ENCODE data around the gene PCDH11Y.
"Not testable (repeated sequence)": the region's sequence is repeated elsewhere in the genome, so short reads cannot be mapped to it uniquely, and the experiment has no call there.

Gene PCDH11Y

DNA sequence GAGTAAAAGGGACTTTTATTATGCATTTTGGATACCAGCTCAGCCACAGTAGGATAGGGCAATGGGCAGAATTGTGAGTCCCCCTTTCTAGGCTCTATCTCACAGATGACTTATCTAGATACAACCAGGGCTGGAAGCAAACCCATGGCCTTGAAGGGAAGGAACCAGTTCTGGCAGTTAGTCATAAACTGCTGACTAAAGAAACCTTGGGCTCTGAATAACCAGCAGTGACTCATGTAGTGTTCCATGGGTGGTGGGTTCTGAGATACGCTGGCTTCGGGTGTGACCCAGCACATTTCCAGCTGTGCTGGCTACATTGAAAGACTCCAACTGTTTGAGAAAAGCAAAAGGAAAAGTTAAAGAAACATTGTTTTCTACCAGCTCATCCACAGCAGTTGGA is 679.2 kb downstream of the PCDH11Y start:
- H3K27ac ChIP-seq (replicated peaks); DNase-seq (ENCODE audit: low read depth in 1 of 2, low spot score in 1 of 2); H3K27me3 ChIP-seq (ENCODE audit: insufficient read depth, poor library complexity, severe bottlenecking); H3K4me3 ChIP-seq (replicated peaks; ENCODE audit: insufficient read depth, low read length): not testable (repeated sequence)

DNA sequence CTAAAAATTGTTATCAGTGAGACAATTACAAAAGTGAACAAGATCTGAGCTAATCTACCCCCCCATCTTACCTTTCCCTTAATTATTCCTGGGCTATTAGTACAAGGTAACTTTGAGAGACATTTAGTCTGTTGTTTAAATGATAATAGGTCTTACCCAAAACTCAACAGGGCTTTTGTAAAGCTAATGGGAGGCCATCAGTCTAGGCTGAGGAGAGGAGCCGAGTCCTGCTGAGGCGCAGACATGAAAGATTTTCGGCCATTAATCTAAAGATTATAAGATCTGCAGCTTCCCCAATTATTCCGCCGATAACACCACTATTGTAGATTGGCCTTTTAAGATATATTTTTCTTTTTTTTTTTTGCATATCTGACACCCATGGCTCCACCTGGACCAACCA is 708.6 kb downstream of the PCDH11Y start:
- H3K27me3 ChIP-seq (ENCODE audit: insufficient read depth, poor library complexity, severe bottlenecking); DNase-seq (ENCODE audit: low read depth in 1 of 2, low spot score in 1 of 2); H3K27ac ChIP-seq (replicated peaks); H3K4me3 ChIP-seq (replicated peaks; ENCODE audit: insufficient read depth, low read length): not testable (repeated sequence)

DNA sequence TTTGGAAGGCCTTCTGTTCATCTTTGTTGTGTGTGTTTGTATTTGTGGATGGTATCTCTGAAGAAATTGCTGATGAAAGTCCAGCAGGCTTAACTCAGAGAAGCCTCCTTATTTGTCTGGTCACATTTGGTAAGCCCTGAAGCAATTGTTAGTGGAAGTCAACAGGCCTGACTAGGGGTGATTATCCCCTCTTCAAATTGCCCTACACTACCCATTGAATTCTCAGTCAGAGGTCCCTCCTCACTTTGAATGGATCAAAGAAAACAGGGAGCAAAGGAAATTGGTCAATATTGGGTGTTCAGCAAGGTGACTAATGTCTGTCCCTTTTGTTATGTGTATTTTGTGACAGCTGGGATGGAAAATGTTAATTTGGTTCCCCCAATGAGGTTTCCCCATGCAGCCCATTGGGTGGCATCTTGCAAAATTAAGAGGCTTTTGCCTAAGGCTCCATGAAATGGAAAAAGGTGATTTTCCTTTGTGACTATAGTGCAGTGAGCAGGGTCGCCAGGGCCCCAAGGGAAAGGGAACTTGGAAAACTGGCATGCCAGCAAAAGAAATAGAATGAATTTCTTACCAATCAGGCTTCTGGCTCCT is 709.8 kb downstream of the PCDH11Y start:
- not testable (repeated sequence) for DNase-seq (ENCODE audit: low read depth in 1 of 2, low spot score in 1 of 2)

DNA sequence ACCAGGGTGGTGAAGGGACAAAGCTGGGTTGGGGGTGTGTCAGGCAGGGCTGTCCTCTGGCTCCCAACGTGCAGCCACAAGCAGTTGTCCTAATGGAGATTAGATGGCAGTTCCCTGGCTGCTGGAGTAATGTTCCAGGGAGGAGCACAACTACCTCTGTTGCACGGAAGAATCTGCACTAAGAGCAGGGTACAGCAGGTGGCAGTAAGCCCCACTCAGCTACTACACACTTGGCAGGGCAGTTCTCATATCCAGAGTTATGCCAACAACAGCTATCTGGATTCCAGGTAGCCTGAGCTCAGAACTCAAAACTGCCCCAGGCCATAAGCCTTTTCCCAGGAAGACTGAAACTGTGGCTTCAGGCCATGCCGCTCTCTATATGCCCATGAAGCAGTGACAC is 761.3 kb downstream of the PCDH11Y start:
- H3K27me3 ChIP-seq (ENCODE audit: insufficient read depth, poor library complexity, severe bottlenecking); H3K27ac ChIP-seq (replicated peaks); H3K4me3 ChIP-seq (replicated peaks; ENCODE audit: insufficient read depth, low read length); DNase-seq (ENCODE audit: low read depth in 1 of 2, low spot score in 1 of 2): not testable (repeated sequence)

More for the DNA sequence above, 709.8 kb downstream of the PCDH11Y start:
- not testable (repeated sequence) for H3K4me3 ChIP-seq (replicated peaks; ENCODE audit: insufficient read depth, low read length); H3K27me3 ChIP-seq (ENCODE audit: insufficient read depth, poor library complexity, severe bottlenecking); H3K27ac ChIP-seq (replicated peaks)

DNA sequence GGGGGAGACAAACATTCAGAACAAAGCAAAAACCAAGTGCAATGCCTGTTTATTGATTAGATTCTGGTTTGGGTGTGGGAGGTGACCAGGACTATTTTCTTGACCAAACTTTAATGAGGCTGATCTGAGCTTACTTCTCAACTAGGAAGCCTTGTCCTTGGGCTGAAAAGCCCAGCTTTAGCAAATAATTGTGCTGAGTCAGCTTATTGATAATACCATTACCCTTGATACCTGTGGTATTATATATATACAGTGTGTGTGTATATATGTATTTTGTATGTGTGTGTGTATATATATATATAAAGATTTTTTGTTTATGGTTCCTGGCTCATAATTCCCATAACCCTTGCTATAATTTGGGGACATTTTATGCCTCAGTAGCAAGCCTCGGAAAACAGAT is 776.4 kb downstream of the PCDH11Y start:
- not testable (repeated sequence) for DNase-seq (ENCODE audit: low read depth in 1 of 2, low spot score in 1 of 2); H3K27ac ChIP-seq (replicated peaks); H3K4me3 ChIP-seq (replicated peaks; ENCODE audit: insufficient read depth, low read length); H3K27me3 ChIP-seq (ENCODE audit: insufficient read depth, poor library complexity, severe bottlenecking)
